ENCODE measurements around the gene NR4A1. TPM values are rescaled to one million over a fixed set of nuclear protein-coding genes. Genes with fewer than 3 reads are reported as not detected.

NR4A1 gene
- total and polyA plus RNA-seq, 2 of the 13 experiments (the other 11 are each of a cell fraction or from before 2014, with no cell fraction given), result 5.7 to 15.2 TPM

- TF ChIP-seq SYNCRIP (IDR thresholded peaks at IDR 0.05; ENCODE audit: insufficient read depth, low read depth, low read length) (no peak), FOXA1 (IDR thresholded peaks at IDR 0.05) (no peak), FOXA1 (CRISPR knock-in tag; IDR thresholded peaks at IDR 0.05) (no peak), ATM (IDR thresholded peaks at IDR 0.05; ENCODE audit: borderline replicate concordance) (no peak), AFF4 (CRISPR knock-in tag; IDR thresholded peaks at IDR 0.05) (no peak), ZNF383 (CRISPR knock-in tag; IDR thresholded peaks at IDR 0.05; ENCODE audit: borderline replicate concordance) (no peak), ZNF20 (CRISPR knock-in tag; IDR thresholded peaks at IDR 0.05) (no peak), ZNF841 (CRISPR knock-in tag; IDR thresholded peaks at IDR 0.05; ENCODE audit: borderline replicate concordance) (no peak), ZBTB20 (CRISPR knock-in tag; IDR thresholded peaks at IDR 0.05; ENCODE audit: borderline replicate concordance, low read depth) (no peak), ZNF10 (CRISPR knock-in tag; IDR thresholded peaks at IDR 0.05; ENCODE audit: borderline replicate concordance, low read depth) (no peak), NR2F2 (IDR thresholded peaks at IDR 0.05; ENCODE audit: borderline replicate concordance, low read depth) (no peak; the same call in 1 of the 2 replicates), ZBTB25 (CRISPR knock-in tag; IDR thresholded peaks at IDR 0.05) (no peak), MTA3 (CRISPR knock-in tag; IDR thresholded peaks at IDR 0.05) (no peak), POGZ (CRISPR knock-in tag; IDR thresholded peaks at IDR 0.05) (peak; percentile 70; the same call in 1 of the 2 replicates), ZNF891 (CRISPR knock-in tag; IDR thresholded peaks at IDR 0.05) (no peak), TARDBP (CRISPR knock-in tag; IDR thresholded peaks at IDR 0.05) (0 out of 2 replicates have a peak, but pooled peaks have one; percentile 49), CAMTA2 (CRISPR knock-in tag; IDR thresholded peaks at IDR 0.05; ENCODE audit: borderline replicate concordance) (peak; percentile 91), ZNF207 (IDR thresholded peaks at IDR 0.05; ENCODE audit: borderline replicate concordance) (no peak), FOXO1 (CRISPR knock-in tag; IDR thresholded peaks at IDR 0.05) (peak; percentile 8; the same call in 1 of the 2 replicates), AGO2 (optimal IDR thresholded peaks at IDR 0.05; ENCODE audit: low read depth, low read length) (peak; percentile 12), NR3C1 (CRISPR knock-in tag; IDR thresholded peaks at IDR 0.05) (no peak), DR1 (CRISPR knock-in tag; IDR thresholded peaks at IDR 0.05) (peak; percentile 97), EHMT2 (IDR thresholded peaks at IDR 0.05; ENCODE audit: borderline replicate concordance, low read depth, low read length) (no peak), ZNF816 (CRISPR knock-in tag; IDR thresholded peaks at IDR 0.05; ENCODE audit: borderline replicate concordance) (no peak), GPBP1L1 (CRISPR knock-in tag; IDR thresholded peaks at IDR 0.05) (no peak)
Observed at GRCh38 chr12:52050758-52051541, at the start of gene NR4A1 (continued).

Data from HepG2 (cell line).